B cell (primary cell): ENCODE results near the gene ATAD5. TPM values are rescaled to one million over a fixed set of nuclear protein-coding genes. Genes with fewer than 3 reads are reported as not detected.

ENCODE experiments used
- ATAC-seq: fragments of 200-7000 bp; cut with Tn5 transposase; one replicate; pipeline ENCODE4 v1.10.0; 2021; ENCODE audit warnings: low read depth, mild to moderate bottlenecking, moderate number of reproducible peaks, moderate library complexity
- CTCF ChIA-PET: fragments of 350-600 bp; sonication (Branson Sonifier 250); formaldehyde crosslinking; loops from one replicate; lab custom pipeline; 2021; ENCODE audit warnings: antibody characterized with exemption, inconsistent platforms; lab: Charles Lee
- POLR2A ChIA-PET: fragments of 350-600 bp; sonication (Branson Sonifier 250); formaldehyde crosslinking; loops from one replicate; lab custom pipeline; 2021; ENCODE audit warnings: antibody characterized with exemption; lab: Charles Lee
- DNase-seq: peaks from one replicate; pipeline ENCODE4 v3.0.0; 2013
- H2AFZ ChIP-seq: 2 replicates; pipeline ENCODE4 v1.6.1; 2012; ENCODE audit warnings: mild to moderate bottlenecking, low read depth, low read length; ENCODE audit not compliant: insufficient read depth, poor library complexity, severe bottlenecking
- H3K27ac ChIP-seq, 2 donors: 1 replicate in 1 of 2; 2 replicates in 1 of 2; pipeline ENCODE4 v1.5.1; 2012 to 2013; ENCODE audit warnings: low read length in 2 of 2, mild to moderate bottlenecking in 2 of 2, moderate library complexity in 1 of 2
- H3K27me3 ChIP-seq, 4 experiments: fragments of 200-600 bp in 1 of 4; sonication (generic) in 1 of 4; replicated peaks in 1 of 4; 1 replicate in 2 of 4; 2 replicates in 2 of 4; pipeline versions ENCODE4 v1.6.1 to v1.7.0; 2013 to 2016; ENCODE audit warnings: low read length in 3 of 4, mild to moderate bottlenecking in 2 of 4, mixed read lengths in 1 of 4, moderate library complexity in 1 of 4; ENCODE audit not compliant: insufficient read depth in 4 of 4, control insufficient read depth in 3 of 4; ENCODE audit errors: control extremely low read depth in 1 of 4
- H3K36me3 ChIP-seq, 2 experiments: replicated peaks in 1 of 2; 1 replicate in 1 of 2; 2 replicates in 1 of 2; pipeline versions ENCODE4 v1.6.1 to v1.7.1; 2013; ENCODE audit warnings: low read length in 1 of 2; ENCODE audit not compliant: insufficient read depth in 2 of 2, control insufficient read depth in 1 of 2; ENCODE audit errors: control extremely low read depth in 1 of 2, extremely low read depth in 1 of 2
- H3K4me1 ChIP-seq, 2 donors: fragments of 200-600 bp in 1 of 2; sonication (generic) in 1 of 2; 1 replicate in 1 of 2; 2 replicates in 1 of 2; pipeline versions ENCODE4 v1.5.1 to v1.6.1; 2013 to 2017; ENCODE audit warnings: low read length in 2 of 2; ENCODE audit not compliant: control insufficient read depth in 2 of 2, insufficient read depth in 2 of 2
- H3K4me2 ChIP-seq: replicated peaks from 2 replicates; pipeline ENCODE3; 2012; ENCODE audit warnings: mild to moderate bottlenecking, low read depth, low read length; ENCODE audit not compliant: poor library complexity, severe bottlenecking
- H3K4me3 ChIP-seq, 5 experiments: fragments of 200-600 bp in 1 of 5; sonication (generic) in 1 of 5; 1 replicate in 3 of 5; 2 replicates in 2 of 5; pipeline versions ENCODE4 v1.5.1 to v1.7.0; 2011 to 2016; ENCODE audit warnings: low read length in 4 of 5, mild to moderate bottlenecking in 4 of 5, low read depth in 2 of 5, control low read depth in 1 of 5, moderate library complexity in 1 of 5; ENCODE audit not compliant: insufficient read depth in 1 of 5; ENCODE audit errors: control extremely low read depth in 1 of 5, extremely low read depth in 1 of 5
- H3K79me2 ChIP-seq: fragments of 200-600 bp; sonication (generic); one replicate; pipeline ENCODE4 v1.6.0; 2016; ENCODE audit warnings: low read length; ENCODE audit not compliant: control insufficient read depth, insufficient read depth
- H3K9ac ChIP-seq: fragments of 200-600 bp; sonication (generic); 2 replicates; pipeline ENCODE4 v1.6.1; 2017; ENCODE audit warnings: mild to moderate bottlenecking, low read length, moderate library complexity
- H3K9me3 ChIP-seq, 3 donors: one replicate each; pipeline versions ENCODE4 v1.6.1 to v1.7.1; 2013; ENCODE audit warnings: low read length in 2 of 3; ENCODE audit not compliant: control insufficient read depth in 2 of 3, insufficient read depth in 1 of 3; ENCODE audit errors: control extremely low read depth in 1 of 3
- H4K20me1 ChIP-seq: 2 replicates; pipeline ENCODE4 v1.6.0; 2012; ENCODE audit warnings: mild to moderate bottlenecking, low read length; ENCODE audit not compliant: insufficient read depth, control insufficient read depth, poor library complexity, severe bottlenecking
- H3K27ac Mint-ChIP-seq: one replicate; pipeline ENCODE4 v1.8.0; 2021; ENCODE audit warnings: mixed read lengths
- H3K27me3 Mint-ChIP-seq: one replicate; pipeline ENCODE4 v1.8.0; 2021; ENCODE audit warnings: mixed read lengths
- H3K4me1 Mint-ChIP-seq: one replicate; pipeline ENCODE4 v1.8.0; 2021; ENCODE audit warnings: mixed read lengths
- H3K4me3 Mint-ChIP-seq: one replicate; pipeline ENCODE4 v1.8.0; 2021; ENCODE audit warnings: mixed read lengths
- H3K9me3 Mint-ChIP-seq: one replicate; pipeline ENCODE4 v1.8.0; 2022; ENCODE audit warnings: mixed read lengths; ENCODE audit not compliant: insufficient read depth
- CTCF ChIP-seq: fragments of 200-600 bp; IDR thresholded peaks from one replicate; pipeline ENCODE4 v1.8.0; 2022; ENCODE audit warnings: antibody characterized with exemption, mild to moderate bottlenecking
- EZH2 ChIP-seq: IDR thresholded peaks from 2 replicates; pipeline ENCODE4 v1.6.1; 2012; ENCODE audit warnings: borderline replicate concordance, low read depth, mild to moderate bottlenecking, moderate library complexity, low read length; ENCODE audit not compliant: insufficient read depth, poor library complexity, severe bottlenecking
- WGBS: methylation state at CpG from one replicate; pipeline ENCODE4 v1.1.5; 2013; ENCODE audit warnings: missing lambda C conversion rate; ENCODE audit not compliant: insufficient coverage; 5-methylcytosine and 5-hydroxymethylcytosine counted together
- intact Hi-C: fragments of 100-400 bp; cut with micrococcal nuclease; formaldehyde crosslinking; loops from one replicate; pipeline ENCODE4 v1.10.0; 2022
- polyA plus RNA-seq: library from polyadenylated mRNA; depleted of rRNA; stranded (reverse); fragments of >200 nt; gene quantifications from 2 replicates; pipeline ENCODE4 v1.2.3, GENCODE V29; 2012
- total RNA-seq, 2 donors: library from RNA; stranded (reverse); fragments of 120-200 nt in 1 of 2; gene quantifications; 1 replicate in 1 of 2; 2 replicates in 1 of 2; pipeline versions ENCODE4 v1.2.3 to v1.2.4, GENCODE V29; 2013 to 2022

Gene ATAD5
- total and polyA plus RNA-seq, 2 donors (not counting 1 experiment from before 2014, with no cell fraction given) = 1.2 to 7.3 TPM

DNA sequence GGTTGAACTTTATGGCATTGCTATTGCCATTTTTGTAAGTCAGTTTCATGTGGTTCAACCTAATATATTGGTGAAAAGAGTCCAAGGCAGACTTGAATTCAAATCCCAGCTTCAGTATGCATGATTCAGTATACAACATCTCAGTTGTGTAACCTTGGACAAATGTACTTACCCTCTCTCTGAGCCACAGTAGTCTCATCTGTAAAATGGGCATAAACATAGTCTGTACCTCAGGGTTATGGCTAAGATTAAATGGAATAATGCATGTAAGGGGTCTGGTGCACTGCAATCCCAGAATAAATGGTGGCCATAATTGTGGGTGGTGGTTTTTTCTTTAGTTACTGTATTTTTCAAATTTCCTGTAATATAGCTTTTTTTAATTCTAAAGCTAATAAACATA, 85.3 kb downstream of the ATAD5 start:
- H3K27me3 ChIP-seq = no peaks in the 10 kb centered on the region
- Mint-ChIP-seq H3K4me3 (no peak overlapping the region), H3K9me3 (no peaks in the 10 kb centered on the region), H3K4me1 (peaks cover 11% of the 10 kb centered on the region), H3K27ac (no peak overlapping the region), H3K27me3 (no peaks in the 10 kb centered on the region)
- CTCF ChIA-PET = interaction anchor here (0.8 kb wide), 1 partner anchor 44 kb away, joined by 3 read pairs; no protein-coding TSS in a partner anchor
- ATAC-seq = no peak
- H3K4me3 ChIP-seq = no peak overlapping the region
- H3K4me1 ChIP-seq = peaks cover 6 to 8% of the 10 kb centered on the region in 2 donors
- TF ChIP-seq CTCF = no peak
- H4K20me1 ChIP-seq = no peaks in the 10 kb centered on the region
- no peaks in the 10 kb centered on the region for H3K79me2 ChIP-seq
- H2AFZ ChIP-seq = no peak overlapping the region
- H3K9me3 ChIP-seq = no peaks in the 10 kb centered on the region
- intact Hi-C loops = no loop called here
- H3K36me3 ChIP-seq = no peaks in the 10 kb centered on the region
- no peak overlapping the region for H3K9ac ChIP-seq
- no peak overlapping the region for H3K27ac ChIP-seq
- no peak overlapping the region for H3K4me2 ChIP-seq
- no peak for DNase-seq
- POLR2A ChIA-PET = no interaction called here

DNA sequence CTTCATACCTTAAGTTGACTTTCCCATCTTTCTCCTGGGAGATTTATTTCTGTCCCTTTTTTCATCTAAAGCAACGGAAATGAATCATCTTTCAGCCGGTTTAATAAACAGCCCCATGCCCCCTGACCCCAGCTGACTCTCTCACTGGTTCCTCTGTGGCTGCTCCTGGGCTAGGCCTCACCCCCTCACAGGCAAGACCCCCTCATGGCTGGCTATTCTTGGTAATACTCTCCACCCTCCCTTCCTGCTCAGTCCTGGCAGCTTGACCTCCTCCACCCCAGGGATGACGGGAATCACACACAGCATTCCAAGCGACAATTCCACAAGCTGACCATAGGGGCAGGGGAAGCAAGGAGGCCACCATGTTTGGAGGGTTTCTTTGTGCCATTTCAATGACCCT, 88.5 kb downstream of the ATAD5 start:
- Histone ChIP-seq H3K9me3 (no peaks in the 10 kb centered on the region), H2AFZ (no peak overlapping the region), H3K27ac (no peak overlapping the region), H3K79me2 (no peaks in the 10 kb centered on the region), H3K4me3 (no peak overlapping the region), H3K36me3 (no peaks in the 10 kb centered on the region), H3K4me2 (no peak overlapping the region), H3K27me3 (peaks cover 0 to 6% (median 0%) of the 10 kb centered on the region in 4 experiments), H4K20me1 (no peaks in the 10 kb centered on the region), H3K9ac (no peak overlapping the region), H3K4me1 (peaks cover 11 to 17% of the 10 kb centered on the region in 2 donors)
- Mint-ChIP-seq H3K27me3 (no peaks in the 10 kb centered on the region), H3K27ac (no peak overlapping the region), H3K4me3 (no peak overlapping the region), H3K9me3 (no peaks in the 10 kb centered on the region), H3K4me1 (peaks cover 16% of the 10 kb centered on the region)
- DNase-seq = no peak
- intact Hi-C loops = no loop called here
- 82% methylated on average over 2 of the region's 4 CpGs for WGBS
- ChIA-PET POLR2A (no interaction called here), CTCF (no interaction called here)
- no peak for TF ChIP-seq CTCF
- TF ChIP-seq EZH2 = no peak
- no peak for ATAC-seq
